ENCODE results near the gene SCMH1.
"Not testable (repeated sequence)": the region's sequence is repeated elsewhere in the genome, so short reads cannot be mapped to it uniquely, and the experiment has no call there.

Gene SCMH1

GRCh38 chr1:41230656-41231055, 11.4 kb downstream of the SCMH1 start:
- no peak overlapping the region for H3K4me2 ChIP-seq (ENCODE audit: low read depth, low read length, poor library complexity, severe bottlenecking)
- H3K36me3 ChIP-seq (ENCODE audit: low read length), result peaks cover 4% of the 10 kb centered on the region; the same call in 1 of the 2 replicates
- TF ChIP-seq EZH2phosphoT487 (conservative IDR thresholded peaks at IDR 0.05; ENCODE audit: low read length) (no peak), CTCF (IDR thresholded peaks at IDR 0.05; ENCODE audit: insufficient read depth, low read length, poor library complexity, severe bottlenecking) (no peak)
- no peaks in the 10 kb centered on the region for H3K9me2 ChIP-seq (replicated peaks; ENCODE audit: insufficient read depth, low read length)
- no peak overlapping the region for H2AFZ ChIP-seq (ENCODE audit: low read depth, low read length, severe bottlenecking)
- no peaks in the 10 kb centered on the region for H3K9me3 ChIP-seq (ENCODE audit: insufficient read depth, low read length)
- peaks cover 7% of the 10 kb centered on the region for H4K20me1 ChIP-seq (ENCODE audit: low read depth, low read length)
- H3K27ac ChIP-seq (ENCODE audit: low read depth, low read length), result no peak overlapping the region
- H3K9ac ChIP-seq (ENCODE audit: low read length), result no peak overlapping the region
- no peaks in the 10 kb centered on the region for H3K27me3 ChIP-seq (ENCODE audit: low read length)
- H3K79me2 ChIP-seq (ENCODE audit: insufficient read depth, low read length), result peaks cover 99% of the 10 kb centered on the region
- 0 out of 2 replicates have a peak, but pooled peaks cover 5% of the 10 kb centered on the region for H3F3A ChIP-seq (ENCODE audit: insufficient read depth)
- no peak overlapping the region for H3K4me3 ChIP-seq (ENCODE audit: insufficient read depth, low read length, poor library complexity, severe bottlenecking)

GRCh38 chr1:41229219-41229618, 12.9 kb downstream of the SCMH1 start:
- H3K27ac ChIP-seq (ENCODE audit: low read depth, low read length); H3K4me3 ChIP-seq (ENCODE audit: insufficient read depth, low read length, poor library complexity, severe bottlenecking); H3K9me2 ChIP-seq (replicated peaks; ENCODE audit: insufficient read depth, low read length); H3F3A ChIP-seq (ENCODE audit: insufficient read depth); H2AFZ ChIP-seq (ENCODE audit: low read depth, low read length, severe bottlenecking); H3K9ac ChIP-seq (ENCODE audit: low read length); H3K4me2 ChIP-seq (ENCODE audit: low read depth, low read length, poor library complexity, severe bottlenecking); H3K36me3 ChIP-seq (ENCODE audit: low read length); H3K27me3 ChIP-seq (ENCODE audit: low read length); H3K9me3 ChIP-seq (ENCODE audit: insufficient read depth, low read length): not testable (repeated sequence)
- H3K79me2 ChIP-seq (ENCODE audit: insufficient read depth, low read length), result peaks cover 99% of the 10 kb centered on the region
- H4K20me1 ChIP-seq (ENCODE audit: low read depth, low read length), result peaks cover 13% of the 10 kb centered on the region

- H3K4me3 ChIP-seq (ENCODE audit: insufficient read depth, low read length, poor library complexity, severe bottlenecking), result no peak overlapping the region
- H4K20me1 ChIP-seq (ENCODE audit: low read depth, low read length), result peaks cover 13% of the 10 kb centered on the region
- no peaks in the 10 kb centered on the region; the same call in 1 of the 2 replicates for H3F3A ChIP-seq (ENCODE audit: insufficient read depth)
- H3K36me3 ChIP-seq (ENCODE audit: low read length), result peaks cover 9% of the 10 kb centered on the region; the same call in 1 of the 2 replicates
- peaks cover 98% of the 10 kb centered on the region for H3K79me2 ChIP-seq (ENCODE audit: insufficient read depth, low read length)
- H3K9me2 ChIP-seq (replicated peaks; ENCODE audit: insufficient read depth, low read length), result no peaks in the 10 kb centered on the region
- no peak for TF ChIP-seq EZH2phosphoT487 (conservative IDR thresholded peaks at IDR 0.05; ENCODE audit: low read length)
- TF ChIP-seq CTCF (IDR thresholded peaks at IDR 0.05; ENCODE audit: insufficient read depth, low read length, poor library complexity, severe bottlenecking), result no peak
- H3K27ac ChIP-seq (ENCODE audit: low read depth, low read length), result no peak overlapping the region
- H3K4me2 ChIP-seq (ENCODE audit: low read depth, low read length, poor library complexity, severe bottlenecking), result no peak overlapping the region
- no peaks in the 10 kb centered on the region for H3K27me3 ChIP-seq (ENCODE audit: low read length)
- no peaks in the 10 kb centered on the region for H3K9me3 ChIP-seq (ENCODE audit: insufficient read depth, low read length)
- H2AFZ ChIP-seq (ENCODE audit: low read depth, low read length, severe bottlenecking), result no peak overlapping the region
- no peak overlapping the region for H3K9ac ChIP-seq (ENCODE audit: low read length)
Observed at GRCh38 chr1:41226815-41227434, 15.2 kb downstream of the SCMH1 start.

- Histone ChIP-seq H3K4me3 (ENCODE audit: insufficient read depth, low read length, poor library complexity, severe bottlenecking) (no peak overlapping the region), H4K20me1 (ENCODE audit: low read depth, low read length) (peaks cover 13% of the 10 kb centered on the region), H3K79me2 (ENCODE audit: insufficient read depth, low read length) (peaks cover 94% of the 10 kb centered on the region), H3K27ac (ENCODE audit: low read depth, low read length) (no peak overlapping the region), H3F3A (ENCODE audit: insufficient read depth) (no peaks in the 10 kb centered on the region; the same call in 1 of the 2 replicates), H3K4me2 (ENCODE audit: low read depth, low read length, poor library complexity, severe bottlenecking) (no peak overlapping the region), H3K9me2 (replicated peaks; ENCODE audit: insufficient read depth, low read length) (no peaks in the 10 kb centered on the region), H3K36me3 (ENCODE audit: low read length) (peaks cover 15% of the 10 kb centered on the region), H3K9me3 (ENCODE audit: insufficient read depth, low read length) (no peaks in the 10 kb centered on the region), H3K9ac (ENCODE audit: low read length) (no peak overlapping the region), H3K27me3 (ENCODE audit: low read length) (no peaks in the 10 kb centered on the region), H2AFZ (ENCODE audit: low read depth, low read length, severe bottlenecking) (no peak overlapping the region)
- TF ChIP-seq EZH2phosphoT487 (conservative IDR thresholded peaks at IDR 0.05; ENCODE audit: low read length) (no peak), CTCF (IDR thresholded peaks at IDR 0.05; ENCODE audit: insufficient read depth, low read length, poor library complexity, severe bottlenecking) (no peak)
Observed at GRCh38 chr1:41225495-41225894, 16.6 kb downstream of the SCMH1 start.
